ENCODE measurements around the gene CEP126. TPM values are rescaled to one million over a fixed set of nuclear protein-coding genes. Genes with fewer than 3 reads are reported as not detected.
"Not testable (repeated sequence)": the region's sequence is repeated elsewhere in the genome, so short reads cannot be mapped to it uniquely, and the experiment has no call there.

The CEP126 gene
- total and polyA plus RNA-seq, 10 donors: 0.76 to 4.4 (median 2.6) TPM

DNA sequence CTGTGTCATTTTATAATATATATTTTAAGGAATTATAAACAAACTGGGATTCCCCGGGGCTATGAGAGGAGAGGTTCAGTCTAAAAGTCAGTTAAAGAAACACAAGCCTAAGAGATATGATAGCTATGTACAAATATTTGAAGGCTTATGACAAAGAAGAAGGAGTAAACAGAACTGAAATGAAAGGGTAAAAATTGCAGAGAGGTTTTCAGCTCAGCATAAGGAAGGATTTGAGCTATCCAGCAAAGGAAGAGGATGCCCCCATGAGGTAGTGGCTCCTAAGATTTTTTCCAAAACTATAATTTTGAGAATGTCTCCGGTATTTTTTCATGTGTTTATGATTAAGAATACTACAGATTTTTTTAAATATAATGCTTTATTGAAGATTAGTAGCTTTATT, 59.4 kb downstream of the CEP126 start:
- no peak for DNase-seq
- no peak for TF ChIP-seq POLR2AphosphoS5 (IDR thresholded peaks at IDR 0.05)
- TF ChIP-seq, protein P1, sequence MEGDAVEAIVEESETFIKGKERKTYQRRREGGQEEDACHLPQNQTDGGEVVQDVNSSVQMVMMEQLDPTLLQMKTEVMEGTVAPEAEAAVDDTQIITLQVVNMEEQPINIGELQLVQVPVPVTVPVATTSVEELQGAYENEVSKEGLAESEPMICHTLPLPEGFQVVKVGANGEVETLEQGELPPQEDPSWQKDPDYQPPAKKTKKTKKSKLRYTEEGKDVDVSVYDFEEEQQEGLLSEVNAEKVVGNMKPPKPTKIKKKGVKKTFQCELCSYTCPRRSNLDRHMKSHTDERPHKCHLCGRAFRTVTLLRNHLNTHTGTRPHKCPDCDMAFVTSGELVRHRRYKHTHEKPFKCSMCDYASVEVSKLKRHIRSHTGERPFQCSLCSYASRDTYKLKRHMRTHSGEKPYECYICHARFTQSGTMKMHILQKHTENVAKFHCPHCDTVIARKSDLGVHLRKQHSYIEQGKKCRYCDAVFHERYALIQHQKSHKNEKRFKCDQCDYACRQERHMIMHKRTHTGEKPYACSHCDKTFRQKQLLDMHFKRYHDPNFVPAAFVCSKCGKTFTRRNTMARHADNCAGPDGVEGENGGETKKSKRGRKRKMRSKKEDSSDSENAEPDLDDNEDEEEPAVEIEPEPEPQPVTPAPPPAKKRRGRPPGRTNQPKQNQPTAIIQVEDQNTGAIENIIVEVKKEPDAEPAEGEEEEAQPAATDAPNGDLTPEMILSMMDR (IDR thresholded peaks at IDR 0.05 in 8 of 11, conservative IDR thresholded peaks at IDR 0.05 in 3 of 11): no peak
- no peak for TF ChIP-seq POLR2A (IDR thresholded peaks at IDR 0.05)
- H3K9me3 ChIP-seq: peaks cover 0 to 12% (median 0%) of the 10 kb centered on the region in 8 donors
- intact Hi-C loops (cut with DNase I; ENCODE audit: low total_unique reads): no loop called here
- H3K36me3 ChIP-seq: no peaks in the 10 kb centered on the region
- WGBS, 5 donors: 67 to 81% (median 71%) methylated on average over 2 of the region's 2 CpGs
- H3K4me3 ChIP-seq: no peak overlapping the region
- no peaks in the 10 kb centered on the region for H3K4me1 ChIP-seq
- H3K27ac ChIP-seq: no peak overlapping the region
- H3K27me3 ChIP-seq (replicated peaks in 1 of 7): no peaks in the 10 kb centered on the region

DNA sequence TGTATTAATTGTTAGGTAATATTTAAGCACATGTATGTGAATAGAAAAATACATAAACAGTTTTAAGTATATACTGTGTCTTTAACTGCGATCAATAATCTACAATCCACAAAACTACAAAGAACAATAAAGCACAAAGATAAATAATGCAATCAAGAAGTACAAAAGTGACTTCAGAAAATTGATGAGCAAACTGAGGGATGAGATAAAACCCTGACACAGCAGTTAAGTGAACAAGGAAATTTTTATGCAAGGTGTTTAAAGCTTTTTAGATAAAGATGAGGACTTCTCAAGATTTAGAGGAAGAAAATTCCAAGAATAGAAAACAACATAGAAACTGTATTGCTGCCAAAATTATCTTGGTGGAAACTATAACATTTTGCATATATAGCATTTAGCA, 60.0 kb downstream of the CEP126 start:
- no peak overlapping the region for H3K4me3 ChIP-seq
- H3K9me3 ChIP-seq: peaks cover 0 to 12% (median 0%) of the 10 kb centered on the region in 8 donors
- no peaks in the 10 kb centered on the region for H3K36me3 ChIP-seq
- no peaks in the 10 kb centered on the region for H3K4me1 ChIP-seq
- H3K27ac ChIP-seq: no peak overlapping the region
- H3K27me3 ChIP-seq (replicated peaks in 1 of 7): no peaks in the 10 kb centered on the region
- intact Hi-C loops (cut with DNase I; ENCODE audit: low total_unique reads): no loop called here
- DNase-seq: no peak
- WGBS, 5 donors: 90 to 94% (median 93%) methylated on average over 1 of the region's 1 CpG
- no peak for TF ChIP-seq POLR2A (IDR thresholded peaks at IDR 0.05)

DNA sequence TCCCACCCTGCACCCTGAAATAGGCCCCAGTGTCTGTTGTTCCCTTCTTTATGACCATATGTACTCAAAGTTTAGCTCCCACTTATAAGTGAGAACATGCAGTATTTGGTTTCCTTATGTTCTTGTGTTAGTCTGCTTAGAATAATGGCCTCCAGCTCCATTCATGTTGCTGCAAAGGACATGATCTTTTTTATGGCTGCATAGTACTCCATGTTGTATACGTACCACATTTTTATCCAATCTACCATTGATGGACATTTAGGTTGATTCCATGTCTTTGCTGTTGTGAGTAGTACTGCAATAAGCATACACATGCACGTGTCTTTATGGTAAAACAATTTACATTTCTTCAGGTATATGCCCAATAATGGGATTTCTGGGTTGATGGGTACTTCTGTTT, 60.9 kb downstream of the CEP126 start:
- Histone ChIP-seq H3K27ac (no peak overlapping the region), H3K9me3 (peaks cover 0 to 12% (median 0%) of the 10 kb centered on the region in 8 donors), H3K4me1 (no peaks in the 10 kb centered on the region), H3K36me3 (no peaks in the 10 kb centered on the region), H3K27me3 (replicated peaks in 1 of 7) (no peaks in the 10 kb centered on the region), H3K4me3 (no peak overlapping the region)
- TF ChIP-seq POLR2A (IDR thresholded peaks at IDR 0.05): no peak
- TF ChIP-seq POLR2AphosphoS5 (IDR thresholded peaks at IDR 0.05): no peak
- TF ChIP-seq, protein P1 (IDR thresholded peaks at IDR 0.05 in 8 of 11, conservative IDR thresholded peaks at IDR 0.05 in 3 of 11): no peak
- no peak for DNase-seq
- WGBS, 5 donors: 83 to 95% (median 88%) methylated on average over 2 of the region's 2 CpGs
- intact Hi-C loops (cut with DNase I; ENCODE audit: low total_unique reads): no loop called here

DNA sequence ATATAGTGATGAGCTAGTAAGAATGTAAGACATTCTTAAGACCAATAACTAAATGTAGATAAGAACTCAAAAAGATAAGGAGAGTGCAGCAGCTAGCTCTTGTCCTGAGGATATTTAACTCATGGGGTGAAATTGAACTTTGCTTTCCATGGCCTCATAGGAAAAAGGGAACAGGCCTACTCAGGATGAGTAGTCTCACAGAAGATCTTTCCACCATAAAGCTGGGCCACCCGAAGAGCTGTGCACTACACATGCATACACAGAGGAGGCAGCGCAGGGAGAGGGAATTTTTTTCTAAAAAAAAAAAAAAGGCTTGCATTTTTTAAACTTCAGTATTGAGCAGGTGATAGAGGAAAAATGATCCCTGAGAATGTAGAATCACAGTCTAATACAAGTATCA, 72.6 kb downstream of the CEP126 start:
- Histone ChIP-seq H3K36me3 (peaks cover 0 to 6% (median 0%) of the 10 kb centered on the region in 6 donors), H3K27ac (no peak overlapping the region), H3K27me3 (replicated peaks in 1 of 7) (no peaks in the 10 kb centered on the region), H3K4me3 (no peak overlapping the region), H3K4me1 (no peaks in the 10 kb centered on the region), H3K9me3 (no peaks in the 10 kb centered on the region)
- no peak for DNase-seq
- WGBS, 5 donors: 87 to 95% (median 91%) methylated on average over 2 of the region's 2 CpGs
- no peak for TF ChIP-seq POLR2AphosphoS5 (IDR thresholded peaks at IDR 0.05)
- intact Hi-C loops (cut with DNase I; ENCODE audit: low total_unique reads): no loop called here

DNA sequence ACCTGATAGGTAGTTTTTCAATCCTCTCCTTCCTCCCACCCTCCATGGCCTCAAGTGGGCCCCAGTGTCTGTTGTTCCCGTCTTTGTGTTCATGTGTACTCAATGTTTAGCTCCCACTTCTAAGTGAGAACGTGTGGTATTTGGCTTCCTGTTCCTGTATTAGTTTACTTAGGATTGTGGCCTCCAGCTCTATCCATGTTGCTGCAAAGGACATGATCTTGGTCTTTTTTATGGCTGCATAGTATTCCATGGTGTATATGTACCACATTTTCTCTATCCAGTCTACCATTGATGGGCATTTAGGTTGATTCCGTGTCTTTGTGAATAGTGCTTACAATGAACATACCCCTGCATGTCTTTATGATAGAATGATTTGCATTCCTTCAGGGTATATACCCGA, 78.4 kb downstream of the CEP126 start:
- H3K4me1 ChIP-seq: no peaks in the 10 kb centered on the region
- H3K4me3 ChIP-seq: no peak overlapping the region
- TF ChIP-seq, protein P1 (IDR thresholded peaks at IDR 0.05 in 8 of 11, conservative IDR thresholded peaks at IDR 0.05 in 3 of 11): no peak
- TF ChIP-seq POLR2A (IDR thresholded peaks at IDR 0.05) (no peak), POLR2AphosphoS5 (IDR thresholded peaks at IDR 0.05) (no peak)
- intact Hi-C loops (cut with DNase I; ENCODE audit: low total_unique reads): no loop called here
- no peaks in the 10 kb centered on the region for H3K27me3 ChIP-seq (replicated peaks in 1 of 7)
- H3K36me3 ChIP-seq: peaks cover 0 to 12% (median 0%) of the 10 kb centered on the region in 6 donors
- H3K9me3 ChIP-seq: peaks cover 0 to 6% (median 0%) of the 10 kb centered on the region in 8 donors
- no peak for DNase-seq
- WGBS, 5 donors: 73 to 88% (median 87%) methylated on average over 4 of the region's 4 CpGs
- H3K27ac ChIP-seq: no peak overlapping the region

DNA sequence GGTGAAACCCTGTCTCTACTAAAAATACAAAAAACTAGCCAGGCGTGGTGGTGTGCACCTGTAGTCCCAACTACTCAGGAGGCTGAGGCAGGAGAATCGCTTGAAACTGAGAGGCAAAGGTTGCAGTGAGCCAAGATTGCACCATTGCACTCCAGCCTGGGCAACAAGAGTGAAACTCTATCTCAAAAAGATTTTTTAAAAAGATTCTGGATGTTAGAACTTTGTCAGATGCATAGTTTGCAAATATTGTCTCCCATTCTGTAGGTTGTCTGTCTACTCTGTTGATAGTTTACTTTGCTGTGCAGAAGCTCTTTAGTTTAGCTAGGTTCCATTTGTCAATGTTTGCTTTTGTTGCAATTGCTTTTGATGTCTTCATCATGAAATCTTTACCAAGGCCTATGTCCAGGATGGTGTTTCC, 79.3 kb downstream of the CEP126 start:
- H3K27me3 ChIP-seq (replicated peaks in 1 of 7); H3K9me3 ChIP-seq; H3K4me3 ChIP-seq; DNase-seq; H3K4me1 ChIP-seq; H3K27ac ChIP-seq; intact Hi-C loops (cut with DNase I; ENCODE audit: low total_unique reads): not testable (repeated sequence)
- WGBS, 5 donors: 86 to 95% (median 89%) methylated on average over 2 of the region's 2 CpGs
- peaks cover 0 to 12% (median 0%) of the 10 kb centered on the region in 6 donors for H3K36me3 ChIP-seq
